NCI-H1930 (cell line): ENCODE measurements around the gene DCLK2.

Experiments
- DNase-seq, 2 experiments: peaks; one replicate each; lab custom pipeline; 2025; lab: John Stamatoyannopoulos, UW

Gene DCLK2

DNA sequence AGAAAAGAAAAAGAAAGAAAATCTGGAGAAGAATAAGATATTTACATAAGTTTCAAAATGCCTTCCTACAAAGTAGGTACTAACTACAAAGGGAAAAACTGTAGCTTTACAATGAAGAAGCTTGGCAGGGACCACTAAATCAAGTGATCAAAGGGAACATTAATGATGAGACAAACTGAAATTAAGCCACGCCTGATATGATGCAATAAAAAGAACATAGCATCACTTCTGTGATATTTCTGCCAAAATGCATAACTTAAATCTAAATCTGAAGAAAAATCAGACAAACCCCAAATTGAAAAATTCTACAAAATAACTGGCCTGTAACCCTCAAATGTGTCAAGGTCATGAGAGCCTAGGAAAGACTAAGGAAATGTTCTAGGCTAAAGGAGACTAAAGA lies 8.9 kb upstream of the DCLK2 start:
- no peak for DNase-seq

- no peak for DNase-seq
These were observed 7.6 kb upstream of the DCLK2 start for GRCh38 chr4:150070464-150071170.

DNA sequence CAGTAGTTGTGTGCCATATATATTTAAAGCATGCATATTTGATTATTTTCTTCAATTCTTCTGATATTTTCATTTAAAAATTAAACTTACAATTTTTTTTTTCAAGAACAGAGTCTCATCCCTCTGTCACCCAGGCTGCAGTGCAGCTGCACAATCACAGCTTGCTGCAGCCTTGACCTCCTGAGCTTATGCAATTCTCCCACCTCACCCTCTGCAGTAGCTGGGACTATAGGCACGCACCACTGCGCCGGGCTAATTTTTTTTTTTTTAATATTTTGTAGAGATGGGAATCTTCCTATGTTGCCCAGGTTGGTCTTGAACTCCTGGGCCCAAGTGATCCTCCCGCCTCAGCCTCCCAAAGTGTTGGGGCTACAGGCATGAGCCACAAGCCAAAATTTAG lies 5.8 kb upstream of the DCLK2 start:
- DNase-seq: no peak

- DNase-seq: no peak
These were observed 5.1 kb upstream of the DCLK2 start for GRCh38 chr4:150072906-150073714.

DNA sequence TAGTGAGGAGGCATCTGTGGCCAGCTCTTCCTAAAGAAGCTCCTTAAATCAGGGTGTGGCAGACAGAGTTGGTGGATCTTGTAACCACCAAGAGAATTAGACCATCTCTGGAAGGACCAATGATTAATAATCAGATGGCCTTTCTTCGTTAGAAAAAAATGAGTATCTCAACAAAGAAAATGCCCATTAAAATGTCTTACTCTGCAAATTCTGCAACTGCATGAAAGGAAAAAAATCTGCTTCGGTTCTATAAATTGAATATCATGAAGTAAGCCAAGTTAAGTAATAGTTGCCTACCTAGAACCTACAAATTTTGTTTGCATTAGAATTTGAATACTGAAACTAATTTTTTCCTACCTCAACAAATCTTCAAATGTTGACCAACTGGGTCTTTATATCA lies 4.2 kb upstream of the DCLK2 start:
- no peak for DNase-seq

DNA sequence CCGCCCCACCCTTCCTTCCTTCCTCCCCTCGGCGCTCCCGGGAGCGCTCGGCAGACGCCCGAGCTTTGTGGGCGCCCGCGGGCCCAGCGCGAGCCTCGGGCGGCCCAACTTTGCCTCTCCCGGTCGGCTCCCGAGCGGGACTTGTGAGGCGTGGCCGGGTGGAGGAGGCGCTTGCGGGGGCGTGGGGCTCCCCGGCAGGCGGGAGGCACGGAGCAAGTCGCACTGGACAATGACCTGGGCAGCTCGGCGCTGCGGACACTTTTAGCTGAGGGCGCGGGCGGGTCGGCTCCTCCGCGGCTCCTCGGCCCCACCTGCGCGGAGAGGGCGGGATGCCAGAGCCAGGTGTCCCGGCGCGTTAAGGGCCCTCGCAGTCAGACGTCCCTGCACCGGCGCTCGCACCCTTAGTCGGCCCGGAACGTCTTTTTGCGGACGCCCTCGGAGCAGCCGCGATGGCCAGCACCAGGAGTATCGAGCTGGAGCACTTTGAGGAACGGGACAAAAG lies 385 bp downstream of the DCLK2 start:
- peak in 1 of 2 experiments; percentile 1 for DNase-seq

DNA sequence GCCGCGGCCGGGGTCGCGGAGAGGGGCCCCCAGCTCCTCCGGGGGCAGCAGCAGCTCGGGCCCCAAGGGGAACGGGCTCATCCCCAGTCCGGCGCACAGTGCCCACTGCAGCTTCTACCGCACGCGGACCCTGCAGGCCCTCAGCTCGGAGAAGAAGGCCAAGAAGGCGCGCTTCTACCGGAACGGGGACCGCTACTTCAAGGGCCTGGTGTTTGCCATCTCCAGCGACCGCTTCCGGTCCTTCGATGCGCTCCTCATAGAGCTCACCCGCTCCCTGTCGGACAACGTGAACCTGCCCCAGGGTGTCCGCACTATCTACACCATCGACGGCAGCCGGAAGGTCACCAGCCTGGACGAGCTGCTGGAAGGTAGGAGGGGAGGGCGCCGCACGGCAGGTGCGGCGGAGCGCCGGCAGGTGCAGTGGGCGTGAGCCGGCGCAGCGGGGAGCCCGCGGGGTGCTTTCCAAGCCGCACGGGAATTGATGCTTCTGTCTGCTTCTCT lies 886 bp downstream of the DCLK2 start:
- DNase-seq: peak; percentile 9 to 29

GRCh38 chr4:150080337-150080736 lies 2.1 kb downstream of the DCLK2 start:
- no peak for DNase-seq

GRCh38 chr4:150080875-150081274 lies 2.6 kb downstream of the DCLK2 start:
- DNase-seq: no peak

DNA sequence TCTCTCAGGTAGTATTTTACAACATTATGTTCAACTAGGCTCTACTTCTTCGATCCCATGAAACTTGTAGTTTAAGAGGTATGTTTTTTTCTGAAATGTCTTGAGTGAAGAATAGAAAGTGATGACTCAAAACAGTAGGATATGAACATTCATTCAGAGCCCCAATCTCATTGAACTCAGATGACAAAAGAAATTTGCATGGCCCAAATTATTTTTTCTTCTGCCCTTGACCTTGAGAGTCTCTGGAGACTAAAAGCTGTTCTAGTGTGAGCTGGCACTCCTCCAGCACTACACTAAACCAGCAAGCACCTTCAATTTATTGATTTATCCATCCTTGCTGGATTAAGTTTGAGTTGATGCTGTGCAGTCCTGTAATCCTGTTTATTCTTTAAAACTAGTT lies 4.0 kb downstream of the DCLK2 start:
- DNase-seq: no peak

DNA sequence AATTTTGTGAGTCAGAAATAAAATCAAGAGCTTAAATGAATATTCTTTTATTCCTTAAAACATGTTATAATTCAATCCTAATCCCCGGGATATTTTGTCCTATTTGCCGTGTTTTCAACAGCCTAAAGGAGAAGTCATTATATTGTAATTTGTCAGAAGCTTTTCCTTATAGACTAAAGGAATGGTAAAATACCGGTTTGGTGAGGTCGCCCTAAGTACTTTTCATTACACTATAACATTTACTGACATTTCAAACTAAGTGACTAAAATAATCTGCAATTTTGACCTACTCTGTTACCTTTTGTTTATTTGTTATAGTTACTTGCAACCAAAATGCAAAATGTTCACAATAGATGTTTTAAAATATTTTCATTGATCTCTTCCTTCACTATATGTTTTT lies 8.8 kb downstream of the DCLK2 start:
- no peak for DNase-seq

- DNase-seq: no peak
These were observed 11.5 kb downstream of the DCLK2 start for GRCh38 chr4:150089732-150090131.

DNA sequence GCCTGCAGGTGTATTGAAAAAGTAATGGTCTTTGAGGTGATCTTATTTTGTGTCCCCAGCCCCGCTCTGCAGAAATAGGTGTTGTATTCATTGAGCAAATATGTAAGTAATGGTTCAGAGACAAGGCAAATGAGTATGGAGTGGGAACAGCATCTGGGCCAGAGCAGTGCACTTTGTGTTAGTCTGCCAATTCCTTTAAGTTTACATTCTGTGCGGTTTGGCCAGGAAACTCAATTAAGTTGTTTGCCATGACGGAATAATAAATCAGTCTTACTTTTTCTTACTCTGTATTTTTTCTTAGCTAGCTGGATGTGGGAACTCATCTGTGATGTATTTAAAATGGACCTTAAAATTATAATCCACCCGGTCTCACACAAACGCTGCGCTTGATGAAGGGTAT lies 12.6 kb downstream of the DCLK2 start:
- no peak for DNase-seq

DNA sequence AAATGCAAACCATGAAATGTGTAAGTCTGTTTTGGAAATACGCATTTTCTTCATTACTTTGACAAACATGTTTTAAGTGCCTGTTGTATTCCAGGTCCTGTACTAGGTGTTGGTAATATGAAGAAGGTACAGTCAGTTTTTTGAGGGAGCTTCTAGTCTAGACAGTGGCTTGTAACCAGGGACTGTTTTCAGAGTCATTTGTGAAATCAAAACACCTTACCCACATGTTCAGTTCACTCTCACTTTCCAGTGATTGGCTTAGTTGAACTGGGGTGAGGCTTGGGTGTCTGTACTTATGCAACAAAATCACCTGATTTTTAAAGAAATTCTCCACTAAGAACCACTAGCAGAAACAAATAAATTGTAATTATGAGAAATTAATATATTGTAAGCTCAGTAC lies 16.4 kb downstream of the DCLK2 start:
- DNase-seq: no peak

- DNase-seq: no peak
These were observed 18.4 kb downstream of the DCLK2 start for GRCh38 chr4:150096625-150097024.

GRCh38 chr4:150098214-150098613 lies 20.0 kb downstream of the DCLK2 start:
- DNase-seq: no peak

DNA sequence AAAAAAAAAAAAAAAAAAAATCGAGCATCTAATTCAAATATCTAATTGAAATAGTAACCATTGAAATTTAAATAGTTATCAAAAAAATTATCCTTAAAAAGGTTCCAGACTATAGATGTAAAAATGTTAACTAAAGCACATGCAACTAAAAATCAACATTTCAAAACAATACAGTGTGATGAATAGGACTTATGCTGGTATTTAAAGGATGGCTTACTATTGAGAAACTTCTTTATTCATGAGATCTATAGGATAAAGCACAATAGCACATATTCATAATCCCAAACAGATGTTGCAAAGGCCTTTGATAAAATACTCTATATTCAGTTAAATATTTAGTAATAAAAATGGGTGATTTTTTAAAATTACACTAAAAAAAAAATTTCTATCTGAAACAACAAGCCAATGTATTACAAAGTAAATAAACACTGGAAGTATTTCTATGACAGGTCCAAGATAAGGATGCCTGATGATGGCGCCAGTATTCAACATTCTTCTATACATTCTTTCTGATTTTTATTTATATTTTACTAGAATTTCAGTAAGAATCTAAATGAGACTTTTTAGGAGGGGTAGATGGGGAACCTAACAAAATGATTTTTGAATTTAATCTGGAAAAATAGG lies 26.3 kb downstream of the DCLK2 start:
- no peak for DNase-seq

- no peak for DNase-seq
These were observed 28.6 kb downstream of the DCLK2 start for GRCh38 chr4:150106886-150107285.

- no peak for DNase-seq
These were observed 30.4 kb downstream of the DCLK2 start for GRCh38 chr4:150108691-150109090.

- DNase-seq: no peak
These were observed 36.4 kb downstream of the DCLK2 start for GRCh38 chr4:150114641-150115040.

DNA sequence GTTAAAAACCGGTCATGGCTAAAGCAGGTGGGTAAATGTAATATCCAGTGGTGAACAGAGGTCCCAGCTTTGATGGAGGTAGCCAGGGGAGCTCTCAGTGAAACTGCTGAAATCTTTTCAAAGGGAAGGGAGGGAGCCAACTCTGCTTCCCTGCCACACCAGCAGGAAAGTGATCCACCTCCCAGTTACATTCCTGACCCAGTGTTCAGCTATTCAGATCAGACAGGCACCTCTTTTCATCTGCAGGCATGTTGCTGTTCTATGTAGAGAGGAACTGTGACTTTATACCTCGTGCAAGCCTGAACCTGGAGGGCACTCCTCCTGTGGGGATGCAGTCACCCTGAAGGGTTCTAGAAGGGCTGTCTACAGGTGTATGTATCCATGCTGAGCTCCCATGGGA lies 37.6 kb downstream of the DCLK2 start:
- DNase-seq: no peak

GRCh38 chr4:150116506-150116905 lies 38.3 kb downstream of the DCLK2 start:
- DNase-seq: no peak

- DNase-seq: no peak
These were observed 38.8 kb downstream of the DCLK2 start for GRCh38 chr4:150117094-150117493.
